Measurements from ENCODE around the gene SLN.

Gene SLN

GRCh38 chr11:107683061-107683460 lies 28.8 kb downstream of the SLN start:
- no peaks in the 10 kb centered on the region for H3K27me3 ChIP-seq
- H3K27ac ChIP-seq = no peak overlapping the region
- no peaks in the 10 kb centered on the region for H3K4me1 ChIP-seq (ENCODE audit: control insufficient read depth in 1 of 2, insufficient read depth in 1 of 2, low read depth in 1 of 2, low read length in 1 of 2)
- no peaks in the 10 kb centered on the region for H3K9me3 ChIP-seq
- TF ChIP-seq, protein P1, sequence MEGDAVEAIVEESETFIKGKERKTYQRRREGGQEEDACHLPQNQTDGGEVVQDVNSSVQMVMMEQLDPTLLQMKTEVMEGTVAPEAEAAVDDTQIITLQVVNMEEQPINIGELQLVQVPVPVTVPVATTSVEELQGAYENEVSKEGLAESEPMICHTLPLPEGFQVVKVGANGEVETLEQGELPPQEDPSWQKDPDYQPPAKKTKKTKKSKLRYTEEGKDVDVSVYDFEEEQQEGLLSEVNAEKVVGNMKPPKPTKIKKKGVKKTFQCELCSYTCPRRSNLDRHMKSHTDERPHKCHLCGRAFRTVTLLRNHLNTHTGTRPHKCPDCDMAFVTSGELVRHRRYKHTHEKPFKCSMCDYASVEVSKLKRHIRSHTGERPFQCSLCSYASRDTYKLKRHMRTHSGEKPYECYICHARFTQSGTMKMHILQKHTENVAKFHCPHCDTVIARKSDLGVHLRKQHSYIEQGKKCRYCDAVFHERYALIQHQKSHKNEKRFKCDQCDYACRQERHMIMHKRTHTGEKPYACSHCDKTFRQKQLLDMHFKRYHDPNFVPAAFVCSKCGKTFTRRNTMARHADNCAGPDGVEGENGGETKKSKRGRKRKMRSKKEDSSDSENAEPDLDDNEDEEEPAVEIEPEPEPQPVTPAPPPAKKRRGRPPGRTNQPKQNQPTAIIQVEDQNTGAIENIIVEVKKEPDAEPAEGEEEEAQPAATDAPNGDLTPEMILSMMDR (IDR thresholded peaks at IDR 0.05) = no peak
- no peaks in the 10 kb centered on the region for H3K36me3 ChIP-seq
- H3K4me3 ChIP-seq (ENCODE audit: low read depth in 1 of 2, low read length in 1 of 2) = no peak overlapping the region

- H3K36me3 ChIP-seq = no peaks in the 10 kb centered on the region
- H3K4me3 ChIP-seq (ENCODE audit: low read depth in 1 of 2, low read length in 1 of 2) = no peak overlapping the region
- H3K9me3 ChIP-seq = no peaks in the 10 kb centered on the region
- no peaks in the 10 kb centered on the region for H3K4me1 ChIP-seq (ENCODE audit: control insufficient read depth in 1 of 2, insufficient read depth in 1 of 2, low read depth in 1 of 2, low read length in 1 of 2)
- H3K27me3 ChIP-seq = no peaks in the 10 kb centered on the region
- no peak overlapping the region for H3K27ac ChIP-seq
- TF ChIP-seq, protein P1 (IDR thresholded peaks at IDR 0.05) = no peak
Observed at GRCh38 chr11:107682572-107682971, 29.3 kb downstream of the SLN start.

DNA sequence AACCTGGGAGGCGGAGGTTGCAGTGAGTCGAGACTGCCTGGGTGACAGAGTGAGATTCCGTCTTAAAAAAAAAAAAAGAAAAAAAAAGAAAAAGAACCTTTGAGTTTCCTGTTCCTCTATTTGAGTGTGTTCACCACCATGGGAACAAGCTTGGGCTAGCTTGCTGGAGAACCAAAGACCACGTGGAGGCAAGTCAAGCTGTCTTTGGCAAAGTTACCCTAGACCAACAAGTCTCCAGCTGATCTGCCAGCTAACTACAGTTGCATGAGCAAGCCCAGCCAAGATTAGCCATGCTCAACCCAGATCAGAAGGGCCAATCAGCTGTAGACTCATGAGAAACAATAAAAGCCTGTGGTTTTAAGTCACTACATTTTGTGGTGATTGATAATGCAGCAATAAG lies 29.7 kb downstream of the SLN start:
- no peaks in the 10 kb centered on the region for H3K9me3 ChIP-seq
- TF ChIP-seq, protein P1 (IDR thresholded peaks at IDR 0.05) = no peak
- H3K4me1 ChIP-seq (ENCODE audit: control insufficient read depth in 1 of 2, insufficient read depth in 1 of 2, low read depth in 1 of 2, low read length in 1 of 2) = no peaks in the 10 kb centered on the region
- H3K4me3 ChIP-seq (ENCODE audit: low read depth in 1 of 2, low read length in 1 of 2) = no peak overlapping the region
- H3K27me3 ChIP-seq = no peaks in the 10 kb centered on the region
- H3K27ac ChIP-seq = no peak overlapping the region
- no peaks in the 10 kb centered on the region for H3K36me3 ChIP-seq

- Histone ChIP-seq H3K27me3 (no peaks in the 10 kb centered on the region), H3K9me3 (no peaks in the 10 kb centered on the region), H3K36me3 (no peaks in the 10 kb centered on the region), H3K27ac (no peak overlapping the region), H3K4me1 (ENCODE audit: control insufficient read depth in 1 of 2, insufficient read depth in 1 of 2, low read depth in 1 of 2, low read length in 1 of 2) (no peaks in the 10 kb centered on the region), H3K4me3 (ENCODE audit: low read depth in 1 of 2, low read length in 1 of 2) (no peak overlapping the region)
- TF ChIP-seq, protein P1 (IDR thresholded peaks at IDR 0.05) = no peak
Observed at GRCh38 chr11:107679255-107680024, 32.4 kb downstream of the SLN start.

- no peaks in the 10 kb centered on the region for H3K36me3 ChIP-seq
- no peaks in the 10 kb centered on the region for H3K9me3 ChIP-seq
- H3K4me3 ChIP-seq (ENCODE audit: low read depth in 1 of 2, low read length in 1 of 2) = no peak overlapping the region
- H3K4me1 ChIP-seq (ENCODE audit: control insufficient read depth in 1 of 2, insufficient read depth in 1 of 2, low read depth in 1 of 2, low read length in 1 of 2) = no peaks in the 10 kb centered on the region
- H3K27me3 ChIP-seq = no peaks in the 10 kb centered on the region
- TF ChIP-seq, protein P1 (IDR thresholded peaks at IDR 0.05) = no peak
- no peak overlapping the region for H3K27ac ChIP-seq
Observed at GRCh38 chr11:107678632-107678971, 33.3 kb downstream of the SLN start.
